Progenitor cell of endocrine pancreas (in vitro differentiated cells): ENCODE data around the gene CYSLTR2. TPM values are rescaled to one million over a fixed set of nuclear protein-coding genes. Genes with fewer than 3 reads are reported as not detected.

ENCODE experiments used
- DNase-seq: peaks from one replicate; pipeline ENCODE4 v3.0.0; 2021; ENCODE audit warnings: low spot score; ENCODE audit not compliant: unreplicated experiment
- H3K27ac Mint-ChIP-seq: 2 replicates; pipeline ENCODE4 v1.8.0; 2021; ENCODE audit warnings: mild to moderate bottlenecking, moderate library complexity, mixed read lengths
- H3K27me3 Mint-ChIP-seq: 2 replicates; pipeline ENCODE4 v1.8.0; 2021; ENCODE audit warnings: mixed read lengths
- H3K36me3 Mint-ChIP-seq: 2 replicates; pipeline ENCODE4 v1.8.0; 2022; ENCODE audit warnings: mixed read lengths; ENCODE audit not compliant: insufficient read depth
- H3K4me1 Mint-ChIP-seq: 2 replicates; pipeline ENCODE4 v1.8.0; 2021; ENCODE audit warnings: low read depth, mixed read lengths
- H3K4me3 Mint-ChIP-seq: 2 replicates; pipeline ENCODE4 v1.8.0; 2021; ENCODE audit warnings: low read depth, mild to moderate bottlenecking, moderate library complexity, mixed read lengths
- H3K9me3 Mint-ChIP-seq: 2 replicates; pipeline ENCODE4 v1.8.0; 2021; ENCODE audit warnings: low read depth, mixed read lengths
- CTCF ChIP-seq: fragments of 200-600 bp; sonication (generic); IDR thresholded peaks from one replicate; pipeline ENCODE4 v1.5.0; 2021; ENCODE audit warnings: antibody characterized with exemption, mild to moderate bottlenecking; ENCODE audit not compliant: unreplicated experiment
- total RNA-seq: library from RNA; stranded (reverse); gene quantifications from 2 replicates; pipeline ENCODE4 v1.2.1, GENCODE V29; 2021

Gene CYSLTR2
- total RNA-seq, 1 donor from 2014 or later = 0.17 TPM

GRCh38 chr13:48681905-48682304 lies 28.2 kb downstream of the CYSLTR2 start:
- no peak for DNase-seq
- Mint-ChIP-seq H3K4me3 (no peak overlapping the region), H3K4me1 (no peaks in the 10 kb centered on the region), H3K9me3 (no peaks in the 10 kb centered on the region), H3K27me3 (peaks cover 12% of the 10 kb centered on the region), H3K36me3 (no peaks in the 10 kb centered on the region), H3K27ac (no peak overlapping the region)
- TF ChIP-seq CTCF = no peak

- no peak overlapping the region for H3K27ac Mint-ChIP-seq
- no peak for TF ChIP-seq CTCF
- no peak overlapping the region for H3K4me3 Mint-ChIP-seq
- H3K27me3 Mint-ChIP-seq = peaks cover 8% of the 10 kb centered on the region
- H3K9me3 Mint-ChIP-seq = no peaks in the 10 kb centered on the region
- no peaks in the 10 kb centered on the region for H3K4me1 Mint-ChIP-seq
- no peak for DNase-seq
- H3K36me3 Mint-ChIP-seq = no peaks in the 10 kb centered on the region
These were observed 28.7 kb downstream of the CYSLTR2 start for GRCh38 chr13:48682436-48682835.

- Mint-ChIP-seq H3K27me3 (no peaks in the 10 kb centered on the region), H3K9me3 (peaks cover 13% of the 10 kb centered on the region), H3K27ac (no peak overlapping the region), H3K4me3 (no peak overlapping the region), H3K36me3 (peaks cover 3% of the 10 kb centered on the region), H3K4me1 (no peaks in the 10 kb centered on the region)
- TF ChIP-seq CTCF = no peak
- DNase-seq = no peak
These were observed 33.0 kb downstream of the CYSLTR2 start for GRCh38 chr13:48686636-48687210.

GRCh38 chr13:48687249-48687648 lies 33.5 kb downstream of the CYSLTR2 start:
- Mint-ChIP-seq H3K9me3 (peaks cover 13% of the 10 kb centered on the region), H3K27me3 (no peaks in the 10 kb centered on the region), H3K4me3 (no peak overlapping the region), H3K4me1 (no peaks in the 10 kb centered on the region), H3K36me3 (peaks cover 3% of the 10 kb centered on the region), H3K27ac (no peak overlapping the region)
- no peak for DNase-seq
- TF ChIP-seq CTCF = no peak

GRCh38 chr13:48693998-48694397 lies 40.3 kb downstream of the CYSLTR2 start:
- Mint-ChIP-seq H3K4me1 (peaks cover 15% of the 10 kb centered on the region), H3K27ac (no peak overlapping the region), H3K27me3 (no peaks in the 10 kb centered on the region), H3K4me3 (no peak overlapping the region), H3K9me3 (peaks cover 21% of the 10 kb centered on the region), H3K36me3 (peaks cover 3% of the 10 kb centered on the region)
- DNase-seq = no peak
- TF ChIP-seq CTCF = no peak
